ENCODE measurements around the gene MAPKAP1.

Gene MAPKAP1

GRCh38 chr9:125431741-125432271, 275.2 kb downstream of the MAPKAP1 start:
- no peak overlapping the region for H3K4me3 ChIP-seq (ENCODE audit: low read depth, low read length)
- DNase-seq (ENCODE audit: low read depth) = no peak

- DNase-seq (ENCODE audit: low read depth) = no peak
- no peak overlapping the region for H3K4me3 ChIP-seq (ENCODE audit: low read depth, low read length)
Observed at GRCh38 chr9:125431012-125431305, 276.0 kb downstream of the MAPKAP1 start.

DNA sequence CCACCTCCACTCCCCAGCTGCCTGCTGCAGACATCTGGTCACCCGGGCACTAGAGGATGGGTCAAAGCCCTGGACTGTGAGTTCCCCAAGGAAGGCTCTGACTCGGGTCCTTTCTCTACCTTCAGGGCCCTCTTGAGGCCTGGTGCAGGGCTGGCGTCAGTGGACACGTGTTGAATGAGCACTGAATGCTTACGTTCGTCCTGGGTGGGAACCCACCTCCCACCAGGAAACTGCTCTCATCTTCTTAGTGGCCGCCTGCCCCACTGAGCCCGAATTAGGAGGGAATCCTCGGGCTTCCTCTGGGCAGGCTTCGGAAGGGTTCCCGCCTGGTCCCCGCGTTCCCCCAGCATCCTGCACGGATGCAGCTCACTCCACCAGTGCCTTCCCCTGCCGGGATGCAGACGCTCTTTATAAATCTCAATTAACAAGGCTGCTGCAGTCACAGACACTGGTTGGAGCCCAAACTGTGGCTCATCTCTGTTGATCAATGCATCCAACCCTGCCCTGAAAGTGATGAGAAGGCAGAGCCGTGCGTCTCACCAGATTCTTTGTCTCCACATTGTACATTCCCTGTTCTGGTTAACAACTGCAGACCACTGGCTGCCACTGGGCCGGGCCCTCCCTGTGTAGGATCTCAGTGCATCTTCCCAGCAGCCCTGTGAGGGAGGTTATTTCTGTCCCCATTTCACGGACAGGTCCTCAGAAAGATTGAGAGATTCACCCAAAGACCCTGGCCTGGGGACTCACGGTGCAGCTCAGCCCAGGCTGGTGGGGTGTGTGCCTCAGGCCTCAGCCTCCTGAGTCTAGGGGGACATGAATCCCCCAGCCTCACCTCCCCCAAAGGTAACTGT, 276.6 kb downstream of the MAPKAP1 start:
- no peak overlapping the region for H3K4me3 ChIP-seq (ENCODE audit: low read depth, low read length)
- no peak for DNase-seq (ENCODE audit: low read depth)

DNA sequence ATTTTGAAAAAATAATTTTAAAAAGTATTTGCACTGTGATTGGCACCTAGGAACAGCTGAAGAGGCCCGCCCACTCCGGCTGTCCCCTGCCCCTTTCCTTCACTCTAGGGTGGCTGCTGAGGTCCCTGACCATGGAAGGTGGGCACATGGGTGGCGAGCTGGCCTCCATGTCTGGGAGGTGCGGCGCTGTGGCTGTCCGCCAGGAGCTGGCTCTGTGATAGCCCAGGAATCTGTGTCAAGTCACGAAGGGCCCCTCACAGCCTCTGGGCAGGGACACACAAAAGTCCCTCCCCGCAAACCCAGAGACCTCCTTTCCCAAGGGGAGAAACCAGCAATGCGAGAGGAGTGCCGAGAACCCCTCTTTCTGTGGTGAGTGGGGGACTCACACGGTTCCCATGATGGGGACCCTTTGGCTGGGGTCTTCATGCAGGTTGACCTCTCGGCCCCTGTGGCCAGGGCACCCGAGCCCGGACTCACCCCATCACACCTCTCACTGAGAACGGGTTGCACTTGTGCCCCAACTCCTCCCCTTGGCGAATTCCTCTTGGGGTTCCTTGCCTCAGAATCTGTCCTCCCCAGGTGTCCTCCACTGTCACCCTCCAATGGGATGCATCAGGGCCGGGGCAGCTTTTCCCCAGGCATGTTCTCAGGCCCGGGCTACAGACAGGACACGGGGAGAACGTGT, 277.4 kb downstream of the MAPKAP1 start:
- no peak overlapping the region for H3K4me3 ChIP-seq (ENCODE audit: low read depth, low read length)
- no peak for DNase-seq (ENCODE audit: low read depth)

GRCh38 chr9:125428902-125429467, 278.0 kb downstream of the MAPKAP1 start:
- H3K4me3 ChIP-seq (ENCODE audit: low read depth, low read length) = no peak overlapping the region
- DNase-seq (ENCODE audit: low read depth) = no peak

DNA sequence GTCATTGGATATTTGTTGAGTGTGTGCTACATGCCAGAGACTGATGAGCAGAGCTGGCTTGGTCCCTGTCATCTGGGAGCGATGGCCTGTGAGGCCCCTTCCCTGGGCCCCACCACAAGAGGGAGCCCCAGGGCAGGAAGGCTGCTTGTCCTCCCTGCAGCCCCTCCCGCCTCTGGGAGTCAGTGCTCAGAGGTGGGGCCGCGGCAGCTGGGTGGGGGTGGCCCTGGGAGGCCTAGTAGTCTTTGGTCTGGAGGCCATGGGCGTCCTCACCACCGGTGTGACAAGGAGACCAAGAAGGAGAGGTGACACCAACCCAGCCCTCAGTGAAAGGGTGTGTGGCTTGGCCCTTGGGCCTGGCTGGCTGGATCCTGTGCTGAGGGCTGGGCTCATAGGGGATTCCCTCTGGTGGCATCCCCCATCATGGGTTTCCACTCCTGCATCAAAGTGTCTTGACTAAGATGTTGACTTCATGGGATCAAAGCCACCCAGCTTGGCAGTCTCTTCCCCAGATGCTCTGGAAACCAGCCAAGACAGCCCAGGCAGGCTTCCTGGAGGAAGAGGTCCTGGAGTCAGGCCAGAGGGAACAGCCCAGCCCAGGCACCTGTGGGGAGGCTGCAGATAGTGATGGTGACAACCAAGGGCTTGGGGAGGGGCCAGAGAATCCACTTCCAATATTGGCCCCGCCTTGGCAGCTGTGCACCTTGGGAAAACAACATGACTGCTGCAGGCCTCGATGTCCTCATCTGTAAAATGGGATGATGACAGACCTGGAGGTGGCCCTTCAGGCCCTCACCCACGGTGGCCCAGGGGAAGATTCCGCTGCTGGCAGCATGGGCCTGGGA, 278.7 kb downstream of the MAPKAP1 start:
- no peak overlapping the region for H3K4me3 ChIP-seq (ENCODE audit: low read depth, low read length)
- no peak for DNase-seq (ENCODE audit: low read depth)

GRCh38 chr9:125427556-125427955, 279.5 kb downstream of the MAPKAP1 start:
- no peak overlapping the region for H3K4me3 ChIP-seq (ENCODE audit: low read depth, low read length)
- no peak for DNase-seq (ENCODE audit: low read depth)

DNA sequence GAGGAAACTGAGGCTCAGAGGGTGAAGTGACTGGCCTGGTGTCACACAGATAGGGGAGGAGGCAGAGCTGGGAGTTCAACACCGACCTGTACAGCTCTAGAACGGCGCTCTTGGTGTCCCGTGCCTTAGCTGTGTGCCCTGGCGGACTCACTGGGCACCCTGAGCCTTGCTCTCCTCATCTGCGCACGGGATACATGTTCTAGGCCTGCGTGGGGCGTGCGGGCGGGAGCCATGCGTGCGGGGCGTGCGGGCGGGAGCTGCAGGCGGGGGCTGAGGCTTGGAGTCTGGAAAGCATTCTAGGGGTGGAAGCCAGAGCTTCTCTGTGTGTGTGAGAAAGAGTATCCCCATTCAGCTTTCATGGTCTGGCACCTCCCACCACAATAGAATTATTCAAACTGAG, 280.1 kb downstream of the MAPKAP1 start:
- DNase-seq (ENCODE audit: low read depth) = no peak
- no peak overlapping the region for H3K4me3 ChIP-seq (ENCODE audit: low read depth, low read length)

- H3K4me3 ChIP-seq (ENCODE audit: low read depth, low read length) = no peak overlapping the region
- DNase-seq (ENCODE audit: low read depth) = no peak
Observed at GRCh38 chr9:125425901-125426515, 281.0 kb downstream of the MAPKAP1 start.

- no peak overlapping the region for H3K4me3 ChIP-seq (ENCODE audit: low read depth, low read length)
- no peak for DNase-seq (ENCODE audit: low read depth)
Observed at GRCh38 chr9:125425170-125425897, 281.7 kb downstream of the MAPKAP1 start.

GRCh38 chr9:125423964-125424363, 283.0 kb downstream of the MAPKAP1 start:
- H3K4me3 ChIP-seq (ENCODE audit: low read depth, low read length) = no peak overlapping the region
- no peak for DNase-seq (ENCODE audit: low read depth)

- no peak overlapping the region for H3K4me3 ChIP-seq (ENCODE audit: low read depth, low read length)
- DNase-seq (ENCODE audit: low read depth) = no peak
Observed at GRCh38 chr9:125422853-125423252, 284.2 kb downstream of the MAPKAP1 start.

DNA sequence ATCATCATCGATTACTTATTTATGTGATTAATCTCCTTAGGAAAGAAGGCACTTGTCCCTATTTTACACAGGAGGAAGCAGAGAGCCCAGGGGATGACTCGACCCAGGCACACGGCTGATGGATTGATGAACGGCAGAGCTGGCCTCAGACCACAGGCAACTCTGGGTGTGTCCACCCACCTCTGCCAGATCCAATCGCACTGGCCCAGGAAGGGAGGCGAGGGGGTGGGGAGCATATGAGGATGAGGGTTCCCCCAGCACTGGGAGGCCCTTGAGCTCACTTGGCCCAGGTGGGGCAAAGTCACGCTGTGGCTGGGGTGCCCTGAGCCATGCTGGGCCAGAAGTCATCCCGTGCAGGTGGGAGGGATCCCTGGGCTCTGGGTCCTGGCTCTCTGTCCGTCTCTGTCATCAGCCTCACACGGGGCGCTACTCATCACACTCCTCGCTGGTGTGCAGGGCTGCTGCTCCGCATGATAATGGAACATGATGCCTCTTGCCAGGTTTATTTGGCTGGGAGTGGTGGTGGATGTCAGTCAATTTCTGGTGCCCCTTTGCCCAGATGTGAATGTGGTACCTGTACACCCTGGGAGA, 285.3 kb downstream of the MAPKAP1 start:
- DNase-seq (ENCODE audit: low read depth) = no peak
- H3K4me3 ChIP-seq (ENCODE audit: low read depth, low read length) = no peak overlapping the region

GRCh38 chr9:125421166-125421565, 285.8 kb downstream of the MAPKAP1 start:
- no peak for DNase-seq (ENCODE audit: low read depth)
- H3K4me3 ChIP-seq (ENCODE audit: low read depth, low read length) = no peak overlapping the region

DNA sequence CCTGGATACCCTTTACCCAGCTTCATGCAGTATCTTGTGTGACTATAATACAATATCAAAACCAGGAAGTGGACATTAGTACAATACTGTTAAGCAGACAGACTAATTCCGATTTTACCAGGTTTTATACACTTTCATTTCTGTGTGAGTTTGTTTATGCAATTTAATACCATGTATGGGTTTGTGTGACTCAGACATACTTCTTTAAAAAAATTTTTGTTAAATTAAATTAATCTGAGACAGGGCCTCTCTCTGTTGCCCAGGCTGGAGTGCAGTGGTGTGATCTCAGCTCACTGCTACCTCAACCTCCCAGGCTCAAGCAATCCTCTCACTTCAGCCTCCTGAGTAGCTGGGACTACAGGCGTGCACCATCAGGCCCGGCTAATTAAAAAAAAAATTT, 288.6 kb downstream of the MAPKAP1 start:
- DNase-seq (ENCODE audit: low read depth) = no peak
- H3K4me3 ChIP-seq (ENCODE audit: low read depth, low read length) = no peak overlapping the region

GRCh38 chr9:125416517-125416916, 290.5 kb downstream of the MAPKAP1 start:
- no peak overlapping the region for H3K4me3 ChIP-seq (ENCODE audit: low read depth, low read length)
- no peak for DNase-seq (ENCODE audit: low read depth)

DNA sequence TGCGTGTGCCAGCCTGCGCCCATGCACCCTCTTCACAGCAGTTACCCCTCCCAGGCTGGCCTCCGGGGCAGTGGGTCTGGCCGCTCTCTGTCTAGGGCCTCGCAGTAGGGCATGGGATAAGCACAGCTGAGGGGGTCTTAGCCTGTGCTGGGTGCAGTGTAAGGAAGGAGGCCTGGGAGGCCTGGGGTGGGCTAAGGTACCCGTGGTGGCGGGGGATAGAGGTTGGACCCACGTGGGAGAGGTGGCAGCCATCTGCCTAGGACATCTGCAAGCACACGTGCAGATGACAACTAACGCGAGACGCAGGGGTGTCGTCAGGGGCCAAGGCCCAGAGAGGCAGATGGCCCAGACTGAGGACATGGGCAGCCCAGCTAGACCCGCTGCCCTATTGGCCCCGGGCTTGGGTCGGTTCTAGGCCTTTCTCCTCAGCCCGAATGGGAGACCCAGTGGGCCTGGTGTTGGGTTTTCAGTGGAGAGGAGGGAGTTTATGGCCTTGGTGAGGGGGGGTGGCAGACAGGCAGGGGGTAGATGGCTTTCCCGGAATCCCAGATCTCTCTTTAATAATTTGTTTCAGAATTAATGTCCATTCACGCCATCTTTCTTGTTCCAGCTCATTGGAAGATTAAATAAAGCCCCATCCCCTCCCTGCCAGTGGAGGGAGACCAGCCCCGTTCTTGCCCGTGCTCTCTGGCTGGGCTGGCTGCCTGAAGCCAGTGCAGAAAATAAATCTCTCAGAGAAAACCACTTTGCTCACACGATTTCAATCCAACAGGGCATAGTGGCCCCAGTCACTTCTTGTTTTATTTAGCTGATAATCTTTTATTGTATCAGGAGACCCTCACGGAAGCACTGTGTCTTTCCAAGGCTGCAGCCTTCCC, 291.2 kb downstream of the MAPKAP1 start:
- DNase-seq (ENCODE audit: low read depth) = no peak

More for the DNA sequence above, 291.2 kb downstream of the MAPKAP1 start:
- no peak overlapping the region for H3K4me3 ChIP-seq (ENCODE audit: low read depth, low read length)
